ENCODE measurements around the gene KLHL26.

The KLHL26 gene

DNA sequence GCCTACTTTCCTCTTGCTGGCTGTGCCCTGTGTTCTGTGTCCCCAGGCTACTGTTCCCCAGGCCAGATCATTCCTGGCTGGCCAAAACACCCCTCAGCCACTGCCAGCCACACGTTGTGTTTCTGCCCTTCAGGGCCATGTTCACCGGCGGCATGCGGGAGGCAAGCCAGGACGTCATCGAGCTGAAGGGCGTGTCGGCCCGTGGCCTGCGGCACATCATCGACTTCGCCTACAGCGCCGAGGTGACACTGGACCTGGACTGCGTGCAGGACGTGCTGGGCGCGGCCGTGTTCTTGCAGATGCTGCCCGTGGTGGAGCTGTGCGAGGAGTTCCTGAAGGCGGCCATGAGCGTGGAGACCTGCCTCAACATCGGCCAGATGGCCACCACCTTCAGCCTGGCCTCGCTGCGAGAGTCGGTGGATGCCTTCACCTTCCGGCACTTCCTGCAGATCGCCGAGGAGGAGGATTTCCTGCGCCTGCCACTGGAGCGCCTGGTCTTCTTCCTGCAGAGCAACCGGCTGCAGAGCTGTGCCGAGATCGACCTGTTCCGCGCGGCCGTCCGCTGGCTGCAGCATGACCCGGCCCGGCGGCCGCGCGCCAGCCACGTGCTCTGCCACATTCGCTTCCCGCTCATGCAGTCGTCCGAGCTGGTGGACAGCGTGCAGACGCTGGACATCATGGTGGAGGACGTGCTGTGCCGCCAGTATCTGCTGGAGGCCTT is 30.9 kb downstream of the KLHL26 start:
- DNase-seq (ENCODE audit: low read depth), result no peak
- in situ Hi-C loops (cut with HindIII; ENCODE audit: low sequenced_read_pairs), result no loop called here
- H3K4me3 ChIP-seq (ENCODE audit: low read depth, low read length), result no peak overlapping the region
- TF ChIP-seq, protein P1, sequence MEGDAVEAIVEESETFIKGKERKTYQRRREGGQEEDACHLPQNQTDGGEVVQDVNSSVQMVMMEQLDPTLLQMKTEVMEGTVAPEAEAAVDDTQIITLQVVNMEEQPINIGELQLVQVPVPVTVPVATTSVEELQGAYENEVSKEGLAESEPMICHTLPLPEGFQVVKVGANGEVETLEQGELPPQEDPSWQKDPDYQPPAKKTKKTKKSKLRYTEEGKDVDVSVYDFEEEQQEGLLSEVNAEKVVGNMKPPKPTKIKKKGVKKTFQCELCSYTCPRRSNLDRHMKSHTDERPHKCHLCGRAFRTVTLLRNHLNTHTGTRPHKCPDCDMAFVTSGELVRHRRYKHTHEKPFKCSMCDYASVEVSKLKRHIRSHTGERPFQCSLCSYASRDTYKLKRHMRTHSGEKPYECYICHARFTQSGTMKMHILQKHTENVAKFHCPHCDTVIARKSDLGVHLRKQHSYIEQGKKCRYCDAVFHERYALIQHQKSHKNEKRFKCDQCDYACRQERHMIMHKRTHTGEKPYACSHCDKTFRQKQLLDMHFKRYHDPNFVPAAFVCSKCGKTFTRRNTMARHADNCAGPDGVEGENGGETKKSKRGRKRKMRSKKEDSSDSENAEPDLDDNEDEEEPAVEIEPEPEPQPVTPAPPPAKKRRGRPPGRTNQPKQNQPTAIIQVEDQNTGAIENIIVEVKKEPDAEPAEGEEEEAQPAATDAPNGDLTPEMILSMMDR (IDR thresholded peaks at IDR 0.05; ENCODE audit: low read depth, low read length, missing control alignments), result no peak

DNA sequence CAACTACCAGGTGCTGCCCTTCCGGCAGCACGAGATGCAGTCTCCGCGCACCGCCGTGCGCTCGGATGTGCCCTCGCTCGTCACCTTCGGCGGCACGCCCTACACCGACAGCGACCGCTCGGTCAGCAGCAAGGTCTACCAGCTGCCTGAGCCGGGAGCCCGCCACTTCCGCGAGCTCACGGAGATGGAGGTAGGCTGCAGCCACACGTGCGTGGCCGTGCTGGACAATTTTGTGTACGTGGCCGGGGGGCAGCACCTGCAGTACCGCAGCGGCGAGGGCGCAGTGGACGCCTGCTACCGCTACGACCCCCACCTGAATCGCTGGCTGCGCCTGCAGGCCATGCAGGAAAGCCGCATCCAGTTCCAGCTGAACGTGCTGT is 31.4 kb downstream of the KLHL26 start:
- no peak for DNase-seq (ENCODE audit: low read depth)
- no peak overlapping the region for H3K4me3 ChIP-seq (ENCODE audit: low read depth, low read length)
- TF ChIP-seq, protein P1 (IDR thresholded peaks at IDR 0.05; ENCODE audit: low read depth, low read length, missing control alignments), result no peak
- in situ Hi-C loops (cut with HindIII; ENCODE audit: low sequenced_read_pairs), result no loop called here

DNA sequence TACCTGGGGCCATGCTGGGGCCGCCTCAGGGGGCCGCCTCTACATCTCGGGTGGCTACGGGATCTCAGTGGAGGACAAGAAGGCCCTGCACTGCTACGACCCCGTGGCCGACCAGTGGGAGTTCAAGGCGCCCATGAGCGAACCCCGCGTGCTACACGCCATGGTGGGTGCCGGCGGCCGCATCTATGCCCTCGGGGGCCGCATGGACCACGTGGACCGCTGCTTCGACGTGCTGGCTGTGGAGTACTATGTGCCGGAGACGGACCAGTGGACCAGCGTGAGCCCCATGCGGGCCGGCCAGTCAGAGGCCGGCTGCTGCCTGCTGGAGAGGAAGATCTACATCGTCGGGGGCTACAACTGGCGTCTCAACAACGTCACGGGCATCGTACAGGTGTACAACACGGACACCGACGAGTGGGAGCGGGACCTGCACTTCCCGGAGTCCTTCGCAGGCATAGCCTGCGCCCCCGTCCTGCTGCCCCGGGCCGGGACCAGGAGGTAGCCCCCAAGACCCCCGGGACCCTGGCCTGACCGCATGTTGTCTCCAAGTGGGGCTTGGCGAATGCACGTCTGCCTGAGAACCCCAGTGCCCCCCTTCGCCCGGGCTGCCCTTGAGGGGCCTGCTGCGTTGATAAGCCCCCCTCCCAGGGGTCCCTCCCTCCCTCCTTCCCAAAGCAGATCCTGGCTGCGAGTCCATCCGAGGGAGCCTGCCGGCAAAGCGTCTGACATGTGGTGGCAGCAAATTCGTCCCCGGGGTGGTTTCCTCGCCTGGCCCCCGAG is 32.1 kb downstream of the KLHL26 start:
- TF ChIP-seq, protein P1 (IDR thresholded peaks at IDR 0.05; ENCODE audit: low read depth, low read length, missing control alignments), result no peak
- in situ Hi-C loops (cut with HindIII; ENCODE audit: low sequenced_read_pairs), result no loop called here
- no peak for DNase-seq (ENCODE audit: low read depth)
- H3K4me3 ChIP-seq (ENCODE audit: low read depth, low read length), result no peak overlapping the region

DNA sequence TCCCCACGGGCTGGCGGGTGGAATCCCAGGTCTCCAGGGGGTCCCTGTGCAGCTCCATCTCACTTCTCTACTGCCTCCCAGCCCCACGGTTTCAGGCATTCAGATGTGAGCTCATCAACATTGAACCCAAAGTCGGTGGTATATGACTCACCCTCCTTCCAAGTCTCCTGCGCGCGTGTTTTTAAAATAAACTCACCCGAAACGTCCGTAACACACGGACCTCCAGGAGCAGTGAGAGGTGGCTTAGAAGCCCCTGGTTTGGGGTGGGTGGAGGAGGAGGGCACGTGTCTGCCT is 32.6 kb downstream of the KLHL26 start:
- in situ Hi-C loops (cut with HindIII; ENCODE audit: low sequenced_read_pairs), result no loop called here
- TF ChIP-seq, protein P1 (IDR thresholded peaks at IDR 0.05; ENCODE audit: low read depth, low read length, missing control alignments), result no peak
- peak; percentile 23 for DNase-seq (ENCODE audit: low read depth)
- H3K4me3 ChIP-seq (ENCODE audit: low read depth, low read length), result no peak overlapping the region

DNA sequence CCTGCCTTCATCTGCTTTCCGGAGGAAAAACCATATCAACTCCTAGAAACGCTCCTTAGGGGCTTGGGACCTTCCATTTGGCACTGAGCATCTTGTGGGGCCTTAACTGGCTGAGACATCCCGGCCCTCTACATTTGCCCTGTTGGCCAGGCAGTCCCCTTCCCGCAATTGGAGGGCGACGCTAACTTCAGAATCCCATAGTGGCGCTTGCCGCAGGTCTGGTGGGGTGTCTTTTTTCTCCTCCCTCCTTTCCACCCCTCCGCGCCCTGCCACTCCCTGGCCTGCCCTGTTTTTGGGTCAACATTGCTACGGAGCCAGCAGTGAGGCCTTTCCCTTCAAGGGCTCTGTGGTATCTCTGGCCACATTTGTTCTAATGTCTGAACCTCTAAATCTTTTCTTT is 33.1 kb downstream of the KLHL26 start:
- DNase-seq (ENCODE audit: low read depth), result no peak
- no peak overlapping the region for H3K4me3 ChIP-seq (ENCODE audit: low read depth, low read length)
- in situ Hi-C loops (cut with HindIII; ENCODE audit: low sequenced_read_pairs), result loop anchor here (5.0 kb wide), 2 partner anchors 73 to 77 kb away; no protein-coding TSS in a partner anchor
- TF ChIP-seq, protein P1 (IDR thresholded peaks at IDR 0.05; ENCODE audit: low read depth, low read length, missing control alignments), result no peak

DNA sequence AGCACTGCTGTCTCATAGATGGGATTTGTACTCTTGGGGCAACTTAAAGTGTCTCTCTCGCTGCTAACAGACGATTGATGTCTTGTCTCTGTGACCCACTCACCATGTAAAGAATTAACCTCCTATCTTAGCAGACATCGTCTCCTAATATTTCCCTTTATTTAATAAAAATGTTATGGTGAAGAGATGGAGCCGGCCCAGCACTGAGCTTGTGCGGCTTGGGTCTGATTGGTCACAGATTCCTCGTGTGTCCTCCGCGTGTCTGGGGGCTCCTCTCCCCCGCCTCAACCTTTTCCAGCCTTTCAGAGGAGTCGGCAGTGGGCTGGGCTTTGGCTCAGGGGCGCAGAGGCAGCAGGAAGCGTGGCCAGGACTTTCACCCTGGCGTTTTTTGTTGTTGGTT is 33.5 kb downstream of the KLHL26 start:
- TF ChIP-seq, protein P1 (IDR thresholded peaks at IDR 0.05; ENCODE audit: low read depth, low read length, missing control alignments), result no peak
- H3K4me3 ChIP-seq (ENCODE audit: low read depth, low read length), result no peak overlapping the region
- DNase-seq (ENCODE audit: low read depth), result no peak
- in situ Hi-C loops (cut with HindIII; ENCODE audit: low sequenced_read_pairs), result loop anchor here (5.0 kb wide), 2 partner anchors 73 to 77 kb away; no protein-coding TSS in a partner anchor

Data from astrocyte of the cerebellum (primary cell).